Naive B cell (primary cell): ENCODE results near the gene CSTB. TPM values are rescaled to one million over a fixed set of nuclear protein-coding genes. Genes with fewer than 3 reads are reported as not detected.

Experiments
- ATAC-seq, 2 donors: fragments of 150-1000 bp; cut with Tn5 transposase; 2 replicates each; pipeline ENCODE4 v1.10.0; 2021; ENCODE audit warnings: low read depth in 2 of 2, mild to moderate bottlenecking in 2 of 2, moderate library complexity in 2 of 2
- DNase-seq: peaks from one replicate; pipeline ENCODE4 v3.0.0; 2022
- H3K27ac Mint-ChIP-seq, 6 donors: one replicate each; pipeline ENCODE4 v1.8.0; 2020 to 2022; ENCODE audit warnings: mild to moderate bottlenecking in 6 of 6, mixed read lengths in 6 of 6, moderate library complexity in 5 of 6, inconsistent platforms in 2 of 6
- H3K27me3 Mint-ChIP-seq, 3 donors: one replicate each; pipeline ENCODE4 v1.8.0; 2021 to 2022; ENCODE audit warnings: mixed read lengths in 3 of 3, mild to moderate bottlenecking in 1 of 3
- H3K36me3 Mint-ChIP-seq, 2 donors: one replicate each; pipeline ENCODE4 v1.8.0; 2020 to 2022; ENCODE audit warnings: mixed read lengths in 2 of 2, inconsistent platforms in 1 of 2, mild to moderate bottlenecking in 1 of 2
- H3K4me1 Mint-ChIP-seq, 3 donors: one replicate each; pipeline ENCODE4 v1.8.0; 2020 to 2022; ENCODE audit warnings: mixed read lengths in 3 of 3, inconsistent platforms in 1 of 3, mild to moderate bottlenecking in 1 of 3, moderate library complexity in 1 of 3
- H3K4me3 Mint-ChIP-seq, 8 donors: one replicate each; pipeline ENCODE4 v1.8.0; 2020 to 2022; ENCODE audit warnings: mild to moderate bottlenecking in 8 of 8, mixed read lengths in 8 of 8, moderate library complexity in 8 of 8, inconsistent platforms in 2 of 8
- H3K9me3 Mint-ChIP-seq, 7 donors: one replicate each; pipeline ENCODE4 v1.8.0; 2020 to 2022; ENCODE audit warnings: mixed read lengths in 7 of 7, mild to moderate bottlenecking in 5 of 7, inconsistent platforms in 2 of 7, moderate library complexity in 1 of 7
- polyA plus RNA-seq, 6 donors: library from polyadenylated mRNA; unstranded; fragments of 300-500 nt; fragmentation: Illumina TruSeq; gene quantifications; one replicate each; pipeline ENCODE4 v1.2.3, GENCODE V29; 2021; ENCODE audit warnings: low read depth in 6 of 6

CSTB gene
- polyA plus RNA-seq, 6 donors from 2014 or later, result 25.1 to 75.7 (median 39.2) TPM

GRCh38 chr21:43766734-43767497 is 9.2 kb downstream of the CSTB start:
- no peak overlapping the region for H3K27ac Mint-ChIP-seq
- no peak overlapping the region for H3K4me3 Mint-ChIP-seq
- H3K27me3 Mint-ChIP-seq, result peaks cover 0 to 6% (median 0%) of the 10 kb centered on the region in 3 donors
- peaks cover 0 to 8% (median 8%) of the 10 kb centered on the region in 3 donors for H3K4me1 Mint-ChIP-seq
- peaks cover 0 to 2% (median 0%) of the 10 kb centered on the region in 7 donors for H3K9me3 Mint-ChIP-seq
- H3K36me3 Mint-ChIP-seq, result no peaks in the 10 kb centered on the region
- DNase-seq, result no peak
- no peak for ATAC-seq

- H3K4me1 Mint-ChIP-seq, result no peaks in the 10 kb centered on the region
- H3K27ac Mint-ChIP-seq, result peak overlapping the region in 3 of 6 donors; percentile 24 to 78 (median 47)
- ATAC-seq, result no peak
- no peaks in the 10 kb centered on the region for H3K9me3 Mint-ChIP-seq
- no peaks in the 10 kb centered on the region for H3K36me3 Mint-ChIP-seq
- no peak for DNase-seq
- H3K27me3 Mint-ChIP-seq, result peaks cover 0 to 6% (median 0%) of the 10 kb centered on the region in 3 donors
- no peak overlapping the region for H3K4me3 Mint-ChIP-seq
Measured at GRCh38 chr21:43764576-43765495, 11.3 kb downstream of the CSTB start.

- Mint-ChIP-seq H3K27me3 (peaks cover 0 to 6% (median 0%) of the 10 kb centered on the region in 3 donors), H3K4me1 (no peaks in the 10 kb centered on the region), H3K4me3 (no peak overlapping the region), H3K9me3 (no peaks in the 10 kb centered on the region), H3K36me3 (no peaks in the 10 kb centered on the region), H3K27ac (peak overlapping the region in 1 of 6 donors; percentile 29)
- DNase-seq, result no peak
- no peak for ATAC-seq
Measured at GRCh38 chr21:43763901-43764523, 12.1 kb downstream of the CSTB start.

GRCh38 chr21:43762303-43763128 is 13.6 kb downstream of the CSTB start:
- DNase-seq, result no peak
- no peaks in the 10 kb centered on the region for H3K36me3 Mint-ChIP-seq
- H3K27ac Mint-ChIP-seq, result peak overlapping the region in 1 of 6 donors; percentile 38
- H3K9me3 Mint-ChIP-seq, result no peaks in the 10 kb centered on the region
- H3K4me3 Mint-ChIP-seq, result peak overlapping the region in 1 of 8 donors; percentile 52
- H3K4me1 Mint-ChIP-seq, result peaks cover 0 to 2% (median 0%) of the 10 kb centered on the region in 3 donors
- H3K27me3 Mint-ChIP-seq, result no peaks in the 10 kb centered on the region
- no peak for ATAC-seq

- Mint-ChIP-seq H3K9me3 (no peaks in the 10 kb centered on the region), H3K27ac (no peak overlapping the region), H3K36me3 (no peaks in the 10 kb centered on the region), H3K4me3 (no peak overlapping the region), H3K4me1 (peaks cover 0 to 3% (median 0%) of the 10 kb centered on the region in 3 donors), H3K27me3 (no peaks in the 10 kb centered on the region)
- ATAC-seq, result no peak
- DNase-seq, result no peak
Measured at GRCh38 chr21:43761886-43762285, 14.2 kb downstream of the CSTB start.

- H3K4me1 Mint-ChIP-seq, result peaks cover 0 to 3% (median 0%) of the 10 kb centered on the region in 3 donors
- no peak overlapping the region for H3K27ac Mint-ChIP-seq
- H3K36me3 Mint-ChIP-seq, result no peaks in the 10 kb centered on the region
- H3K27me3 Mint-ChIP-seq, result no peaks in the 10 kb centered on the region
- no peaks in the 10 kb centered on the region for H3K9me3 Mint-ChIP-seq
- H3K4me3 Mint-ChIP-seq, result no peak overlapping the region
- ATAC-seq (no peak), DNase-seq (no peak)
Measured at GRCh38 chr21:43760391-43760958, 15.6 kb downstream of the CSTB start.

- no peak for DNase-seq
- H3K36me3 Mint-ChIP-seq, result no peaks in the 10 kb centered on the region
Measured at GRCh38 chr21:43759651-43760050, 16.5 kb downstream of the CSTB start.

GRCh38 chr21:43758811-43759210 is 17.3 kb downstream of the CSTB start:
- Mint-ChIP-seq H3K36me3 (peaks cover 0 to 3% of the 10 kb centered on the region in 2 donors), H3K9me3 (no peaks in the 10 kb centered on the region), H3K4me1 (peaks cover 0 to 3% (median 0%) of the 10 kb centered on the region in 3 donors), H3K4me3 (no peak overlapping the region), H3K27ac (peak overlapping the region in 1 of 6 donors; percentile 18), H3K27me3 (no peaks in the 10 kb centered on the region)
- DNase-seq (no peak), ATAC-seq (no peak)

More at GRCh38 chr21:43759651-43760050, 16.5 kb downstream of the CSTB start:
- Mint-ChIP-seq H3K4me3 (no peak overlapping the region), H3K27me3 (no peaks in the 10 kb centered on the region), H3K4me1 (peaks cover 0 to 3% (median 0%) of the 10 kb centered on the region in 3 donors), H3K27ac (peak overlapping the region in 2 of 6 donors; percentile 18 to 42), H3K9me3 (no peaks in the 10 kb centered on the region)
- no peak for ATAC-seq

- Mint-ChIP-seq H3K4me1 (peaks cover 0 to 3% (median 0%) of the 10 kb centered on the region in 3 donors), H3K27ac (no peak overlapping the region), H3K27me3 (no peaks in the 10 kb centered on the region), H3K4me3 (no peak overlapping the region), H3K9me3 (no peaks in the 10 kb centered on the region), H3K36me3 (peaks cover 0 to 5% of the 10 kb centered on the region in 2 donors)
- no peak for DNase-seq
- no peak for ATAC-seq
Measured at GRCh38 chr21:43758111-43758641, 17.9 kb downstream of the CSTB start.

- H3K36me3 Mint-ChIP-seq, result peaks cover 0 to 5% of the 10 kb centered on the region in 2 donors
- H3K4me1 Mint-ChIP-seq, result peaks cover 0 to 3% (median 0%) of the 10 kb centered on the region in 3 donors
- ATAC-seq (no peak), DNase-seq (no peak)
- H3K9me3 Mint-ChIP-seq, result no peaks in the 10 kb centered on the region
- no peak overlapping the region for H3K4me3 Mint-ChIP-seq
- no peaks in the 10 kb centered on the region for H3K27me3 Mint-ChIP-seq
- H3K27ac Mint-ChIP-seq, result no peak overlapping the region
Measured at GRCh38 chr21:43757601-43758000, 18.5 kb downstream of the CSTB start.

GRCh38 chr21:43755820-43756594 is 20.1 kb downstream of the CSTB start:
- ATAC-seq (no peak), DNase-seq (no peak)
- no peaks in the 10 kb centered on the region for H3K27me3 Mint-ChIP-seq
- H3K36me3 Mint-ChIP-seq, result peaks cover 0 to 5% of the 10 kb centered on the region in 2 donors
- H3K4me3 Mint-ChIP-seq, result no peak overlapping the region
- H3K4me1 Mint-ChIP-seq, result peaks cover 0 to 3% (median 0%) of the 10 kb centered on the region in 3 donors
- H3K9me3 Mint-ChIP-seq, result no peaks in the 10 kb centered on the region
- no peak overlapping the region for H3K27ac Mint-ChIP-seq
